NOMO-1 (cell line): Measurements from ENCODE around the gene TMEM219.
"Not testable (repeated sequence)": the region's sequence is repeated elsewhere in the genome, so short reads cannot be mapped to it uniquely, and the experiment has no call there.

Experiments
- DNase-seq, 2 experiments: peaks; one replicate each; lab custom pipeline; 2025; ENCODE audit not compliant: unreplicated experiment in 2 of 2; lab: John Stamatoyannopoulos, UW

Gene TMEM219

DNA sequence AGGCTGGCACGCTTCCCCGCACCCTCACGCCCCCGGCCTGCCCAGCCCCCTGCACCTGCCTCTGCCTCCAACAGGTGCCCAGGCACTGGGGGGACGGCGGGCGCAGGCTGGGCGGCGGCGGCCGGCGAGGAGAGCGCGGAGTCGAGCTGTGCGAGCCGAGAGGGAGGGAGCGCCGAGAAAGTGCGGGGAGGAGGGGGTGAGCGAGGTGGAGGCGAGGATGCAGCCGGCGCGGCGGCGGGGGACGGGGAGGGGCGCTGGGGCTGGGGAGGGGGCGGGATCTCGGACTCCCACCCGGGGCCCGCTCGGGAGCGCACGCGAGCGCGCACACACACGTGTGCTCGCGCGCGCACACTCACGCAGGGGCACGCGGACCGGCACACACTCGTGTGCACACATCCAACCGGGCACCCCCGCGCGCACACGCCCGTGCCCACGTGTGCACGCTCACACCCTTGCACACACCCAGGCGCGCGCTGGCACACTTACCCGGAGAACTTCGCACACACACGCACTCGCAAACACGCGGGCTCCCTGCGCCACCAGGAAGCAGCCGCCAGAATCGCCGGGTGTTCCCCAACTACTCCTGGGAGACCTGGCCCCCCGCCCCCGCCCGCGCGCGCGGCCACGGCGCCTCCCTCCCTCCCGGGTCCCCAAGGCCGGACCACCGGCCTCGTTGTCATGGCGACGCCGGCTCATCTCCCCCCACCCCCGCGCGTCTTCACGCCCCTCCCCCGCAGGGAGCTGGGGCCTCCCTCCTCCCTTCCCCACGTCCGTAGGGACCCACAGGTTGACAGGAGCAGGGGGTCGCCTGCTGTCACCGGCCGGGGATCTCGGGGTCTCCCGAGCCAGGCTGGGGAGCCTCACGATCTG lies 49.2 kb downstream of the TMEM219 start, which contains the start of gene DOC2A:
Gene DOC2A (minus strand): TSS at position 184 of the 870 bp plus-strand sequence. CDS start 805 bp downstream, outside the sequence.
- peak; percentile 15 to 16 for DNase-seq

DNA sequence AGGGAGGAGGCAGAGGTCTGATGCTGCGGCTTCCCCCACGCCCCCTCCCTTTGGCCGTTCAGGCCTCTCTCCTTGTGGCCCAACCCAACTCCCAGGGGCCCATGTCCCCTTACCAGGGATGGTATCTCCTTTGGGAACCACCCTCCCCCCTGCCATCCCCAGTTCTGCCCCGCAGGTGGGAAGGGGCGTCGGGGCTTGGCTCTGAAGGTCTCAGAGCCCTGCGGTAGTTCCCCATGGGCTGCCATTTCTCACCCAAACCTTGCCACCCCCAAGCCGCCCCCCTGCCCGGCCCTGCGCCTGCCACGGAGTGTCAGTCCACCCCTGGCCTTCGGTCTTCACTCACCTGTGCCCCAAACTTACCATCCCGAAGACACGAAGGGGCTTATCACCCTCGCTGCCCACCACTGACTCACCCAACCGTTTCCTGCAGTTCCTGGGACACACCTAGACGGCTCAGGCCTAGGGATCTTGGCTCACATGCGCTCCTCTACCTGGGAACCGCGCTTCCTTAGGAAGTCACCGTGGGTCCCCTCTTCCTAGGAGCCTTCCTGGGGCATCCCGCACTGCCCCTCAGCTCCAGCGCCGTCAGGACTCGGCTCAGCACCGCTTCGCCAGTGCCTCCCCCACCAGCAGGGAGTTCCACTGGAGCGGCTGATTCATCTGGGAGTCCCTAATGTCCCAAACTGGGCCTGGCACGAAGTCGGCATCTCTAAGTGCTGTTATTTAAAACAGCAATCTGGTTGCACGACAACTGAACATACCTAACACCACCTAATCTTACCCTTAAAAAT lies 50.0 kb downstream of the TMEM219 start:
- DNase-seq: no peak

DNA sequence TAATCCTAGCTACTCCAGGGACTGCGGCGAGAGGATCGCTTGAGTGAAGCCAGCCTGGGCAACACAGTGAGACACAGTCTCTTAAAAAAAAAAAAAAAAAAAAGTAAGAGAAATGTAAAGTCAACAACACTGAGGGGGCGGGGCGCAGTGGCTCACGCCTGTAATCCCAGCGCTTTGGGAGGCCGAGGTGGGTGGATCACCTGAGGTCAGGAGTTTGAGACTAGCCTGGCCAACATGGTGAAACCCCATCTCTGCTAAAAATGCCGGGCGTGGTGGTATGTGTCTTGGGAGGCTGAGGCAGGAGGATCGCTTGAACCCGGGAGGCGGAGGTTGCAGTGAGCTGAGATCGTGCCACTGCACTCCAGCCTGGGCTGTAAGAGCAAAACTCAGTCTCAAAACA lies 50.7 kb downstream of the TMEM219 start:
- DNase-seq: not testable (repeated sequence)

DNA sequence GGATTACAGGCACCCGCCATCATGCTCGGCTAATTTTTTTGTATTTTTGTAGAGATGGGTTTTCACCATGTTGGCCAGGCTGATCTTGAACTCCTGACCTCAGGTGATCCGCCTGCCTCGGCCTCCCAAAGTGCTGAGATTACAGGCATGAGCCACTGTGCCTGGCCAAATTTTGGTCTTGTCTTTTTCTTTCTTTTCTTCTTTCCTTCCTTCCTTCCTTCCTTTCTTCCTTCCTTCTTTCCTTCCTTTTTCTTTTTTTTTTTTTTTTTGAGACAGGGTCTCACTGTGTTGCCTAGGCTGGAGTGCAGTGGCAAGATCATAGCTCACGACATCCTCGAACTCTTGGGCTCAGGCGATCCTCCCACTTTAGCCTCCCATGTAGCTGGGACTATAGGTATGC lies 53.6 kb downstream of the TMEM219 start:
- not testable (repeated sequence) for DNase-seq

DNA sequence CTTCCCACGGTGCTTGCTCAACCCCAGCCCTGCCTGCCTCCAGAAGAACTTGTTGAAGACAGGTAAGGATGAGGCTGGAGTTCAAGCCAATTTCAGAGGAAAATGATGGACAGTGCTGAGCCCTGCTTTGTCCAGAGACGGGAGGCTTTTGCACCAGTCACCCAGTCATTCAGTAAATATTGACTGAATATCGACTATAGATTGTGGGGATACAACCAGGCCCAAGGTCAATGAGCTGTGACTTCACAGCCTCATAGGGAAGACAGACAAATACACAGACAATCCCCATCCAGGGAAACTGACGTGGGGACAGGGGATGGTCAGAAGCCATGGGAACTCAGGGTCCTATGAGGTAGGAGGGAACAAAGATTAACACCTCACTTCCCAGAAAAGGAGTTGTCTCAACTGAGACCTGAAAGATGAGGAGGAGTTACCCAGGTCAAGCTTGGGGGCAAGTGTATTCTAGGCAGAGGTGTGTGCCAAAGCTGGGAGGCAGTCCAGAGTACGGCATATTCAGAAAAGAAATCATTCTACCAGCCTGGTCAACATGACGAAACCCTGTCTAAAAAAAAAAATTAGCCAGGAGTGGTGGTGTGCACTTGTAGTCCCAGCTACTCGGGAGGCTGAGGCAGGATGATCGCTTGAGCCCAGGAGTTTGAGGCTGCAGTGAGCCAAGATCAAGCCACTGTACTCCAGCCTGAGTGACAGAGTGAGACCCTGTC lies 54.8 kb downstream of the TMEM219 start:
- no peak for DNase-seq

DNA sequence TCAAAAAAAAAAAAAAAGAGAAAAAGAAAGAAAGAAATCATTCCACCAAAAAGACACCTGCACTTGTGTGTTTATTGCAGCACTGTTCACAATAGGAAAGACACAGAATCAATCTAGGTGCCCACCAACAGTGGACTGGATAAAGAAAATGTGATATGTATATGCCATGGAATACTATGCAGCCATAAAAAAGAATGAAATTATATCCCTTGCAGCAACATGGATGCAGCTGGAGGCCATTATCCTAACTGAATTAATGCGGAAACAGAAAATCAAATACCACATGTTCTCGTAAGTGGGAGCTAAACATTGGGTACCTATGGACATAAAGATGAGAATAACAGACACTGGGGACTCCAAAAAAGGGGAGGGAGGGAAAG lies 55.4 kb downstream of the TMEM219 start:
- DNase-seq: no peak

DNA sequence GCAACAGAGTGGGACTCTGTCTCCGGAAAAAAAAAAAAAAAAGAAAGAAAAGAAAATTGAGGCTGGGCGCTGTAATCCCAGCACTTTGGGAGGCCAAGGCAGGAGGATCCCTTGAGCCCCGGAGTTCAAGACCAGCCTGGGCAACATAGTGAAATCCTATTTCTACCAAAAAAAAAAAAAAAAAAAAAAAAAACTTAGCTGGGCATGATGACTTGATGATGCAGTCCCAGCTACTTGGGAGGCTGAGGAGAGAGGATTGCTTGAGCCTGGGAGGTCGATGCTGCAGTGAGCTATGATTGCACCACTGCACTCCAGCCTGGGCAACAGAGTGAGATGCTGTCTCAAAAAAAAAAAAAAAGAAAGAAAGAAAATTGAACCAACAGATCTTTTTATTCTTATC lies 56.1 kb downstream of the TMEM219 start:
- DNase-seq: not testable (repeated sequence)

DNA sequence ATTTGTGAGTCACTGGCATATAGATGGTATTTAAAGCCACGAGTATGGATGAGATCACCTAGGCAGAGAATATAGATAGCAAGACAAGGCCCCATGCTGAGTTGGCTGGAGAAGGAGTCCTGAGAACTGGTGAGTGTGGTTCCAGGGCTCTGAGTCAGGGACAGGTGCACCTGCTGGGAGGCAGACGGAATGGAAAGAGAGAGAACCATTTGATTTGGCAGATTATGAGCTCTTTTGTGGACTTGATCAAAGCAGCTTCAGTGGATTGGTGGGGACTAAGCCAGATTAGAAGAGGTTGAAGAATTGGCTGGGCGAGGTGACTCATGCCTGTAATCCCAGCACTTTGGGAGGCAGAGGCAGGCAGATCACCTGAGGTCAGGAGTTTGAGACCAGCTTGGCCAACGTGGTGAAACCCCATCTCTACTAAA lies 56.9 kb downstream of the TMEM219 start:
- DNase-seq: no peak
